ENCODE results near the gene RFX2. TPM values are rescaled to one million over a fixed set of nuclear protein-coding genes. Genes with fewer than 3 reads are reported as not detected.

The RFX2 gene
- total and polyA plus RNA-seq, 9 of the 15 experiments (the other 6 are each of a cell fraction or from before 2014, with no cell fraction given): 3.6 to 18.7 (median 8.7) TPM

GRCh38 chr19:6021878-6022569 lies 88.3 kb downstream of the RFX2 start (continued):
- TF ChIP-seq U2AF2 (optimal IDR thresholded peaks at IDR 0.05; ENCODE audit: low read depth, low read length) (no peak), ZBTB33 (CRISPR knock-in tag; IDR thresholded peaks at IDR 0.05) (peak; percentile 39; the same call in 1 of the 2 replicates), THRAP3 (IDR thresholded peaks at IDR 0.05; ENCODE audit: borderline replicate concordance) (no peak), REST (IDR thresholded peaks at IDR 0.05; ENCODE audit: borderline replicate concordance) (peak; percentile 86), REST (CRISPR knock-in tag; IDR thresholded peaks at IDR 0.05; ENCODE audit: low read depth) (0 out of 2 replicates have a peak, but pooled peaks have one; percentile 30), ZNF407 (IDR thresholded peaks at IDR 0.05; ENCODE audit: low read depth) (0 out of 2 replicates have a peak, but pooled peaks have one; percentile 13), ZNF586 (CRISPR knock-in tag; conservative IDR thresholded peaks at IDR 0.05) (no peak), TBP (optimal IDR thresholded peaks at IDR 0.05; ENCODE audit: low read depth, low read length) (peak; percentile 19)
